ENCODE results near the gene THEM4. TPM values are rescaled to one million over a fixed set of nuclear protein-coding genes. Genes with fewer than 3 reads are reported as not detected.
"Not testable (repeated sequence)": the region's sequence is repeated elsewhere in the genome, so short reads cannot be mapped to it uniquely, and the experiment has no call there.

The THEM4 gene
- total RNA-seq, 1 donor from 2014 or later = 15.7 TPM

- Histone ChIP-seq H3K4me3 (ENCODE audit: insufficient read depth, low read depth, low read length) (no peak overlapping the region), H3K36me3 (ENCODE audit: insufficient read depth, low read length) (no peaks in the 10 kb centered on the region), H3K27me3 (ENCODE audit: insufficient read depth, low read length) (peaks cover 3% of the 10 kb centered on the region), H3K4me1 (ENCODE audit: insufficient read depth, low read length) (no peaks in the 10 kb centered on the region), H3K4me2 (ENCODE audit: low read length) (no peak overlapping the region), H2AFZ (ENCODE audit: low read depth, low read length) (no peak overlapping the region), H3K79me2 (ENCODE audit: insufficient read depth, low read length) (no peaks in the 10 kb centered on the region), H3K9me3 (ENCODE audit: insufficient read depth, low read depth, low read length) (no peaks in the 10 kb centered on the region), H3K27ac (ENCODE audit: low read depth, low read length) (no peak overlapping the region), H3K9ac (ENCODE audit: low read length) (no peak overlapping the region), H4K20me1 (ENCODE audit: insufficient read depth, low read length) (no peaks in the 10 kb centered on the region)
- Mint-ChIP-seq H3K27me3 (ENCODE audit: low read depth, unreplicated experiment) (peaks cover 23% of the 10 kb centered on the region), H3K9me3 (ENCODE audit: unreplicated experiment) (peaks cover 2% of the 10 kb centered on the region), H3K27ac (ENCODE audit: unreplicated experiment) (no peak overlapping the region), H3K36me3 (ENCODE audit: low read depth, unreplicated experiment) (no peaks in the 10 kb centered on the region), H3K4me1 (ENCODE audit: low read depth, unreplicated experiment) (peaks cover 23% of the 10 kb centered on the region), H3K4me3 (ENCODE audit: unreplicated experiment) (no peak overlapping the region)
- DNase-seq (ENCODE audit: low read depth) (no peak), FAIRE-seq (no peak)
- TF ChIP-seq EZH2 (IDR thresholded peaks at IDR 0.05; ENCODE audit: insufficient read depth, low read length) = no peak
- TF ChIP-seq CTCF (IDR thresholded peaks at IDR 0.05; ENCODE audit: insufficient read depth, low read depth, low read length) = no peak
These were observed 51.1 kb downstream of the THEM4 start for GRCh38 chr1:151858030-151858746.

- H3K27me3 Mint-ChIP-seq (ENCODE audit: low read depth, unreplicated experiment) = peaks cover 35% of the 10 kb centered on the region
These were observed 53.4 kb downstream of the THEM4 start for GRCh38 chr1:151855933-151856332.

GRCh38 chr1:151855516-151855915, 53.8 kb downstream of the THEM4 start:
- not testable (repeated sequence) for H2AFZ ChIP-seq (ENCODE audit: low read depth, low read length); H3K4me3 ChIP-seq (ENCODE audit: insufficient read depth, low read depth, low read length); H3K36me3 ChIP-seq (ENCODE audit: insufficient read depth, low read length); H3K36me3 Mint-ChIP-seq (ENCODE audit: low read depth, unreplicated experiment); DNase-seq (ENCODE audit: low read depth); H3K9me3 ChIP-seq (ENCODE audit: insufficient read depth, low read depth, low read length); FAIRE-seq; H4K20me1 ChIP-seq (ENCODE audit: insufficient read depth, low read length); H3K79me2 ChIP-seq (ENCODE audit: insufficient read depth, low read length); H3K27ac ChIP-seq (ENCODE audit: low read depth, low read length); H3K4me1 ChIP-seq (ENCODE audit: insufficient read depth, low read length); H3K4me3 Mint-ChIP-seq (ENCODE audit: unreplicated experiment); H3K4me2 ChIP-seq (ENCODE audit: low read length); H3K9me3 Mint-ChIP-seq (ENCODE audit: unreplicated experiment); H3K9ac ChIP-seq (ENCODE audit: low read length)
- peaks cover 19% of the 10 kb centered on the region for H3K27me3 ChIP-seq (ENCODE audit: insufficient read depth, low read length)
- Mint-ChIP-seq H3K4me1 (ENCODE audit: low read depth, unreplicated experiment) (peaks cover 15% of the 10 kb centered on the region), H3K27me3 (ENCODE audit: low read depth, unreplicated experiment) (peaks cover 37% of the 10 kb centered on the region), H3K27ac (ENCODE audit: unreplicated experiment) (peak overlapping the region; percentile 90)

More at GRCh38 chr1:151855933-151856332, 53.4 kb downstream of the THEM4 start:
- peaks cover 16% of the 10 kb centered on the region for H3K27me3 ChIP-seq (ENCODE audit: insufficient read depth, low read length)
- no peak overlapping the region for H2AFZ ChIP-seq (ENCODE audit: low read depth, low read length)
- H3K36me3 ChIP-seq (ENCODE audit: insufficient read depth, low read length) = no peaks in the 10 kb centered on the region
- TF ChIP-seq EZH2 (IDR thresholded peaks at IDR 0.05; ENCODE audit: insufficient read depth, low read length) (no peak), CTCF (IDR thresholded peaks at IDR 0.05; ENCODE audit: insufficient read depth, low read depth, low read length) (no peak)
- no peaks in the 10 kb centered on the region for H3K36me3 Mint-ChIP-seq (ENCODE audit: low read depth, unreplicated experiment)
- H3K27ac Mint-ChIP-seq (ENCODE audit: unreplicated experiment) = peak overlapping the region; percentile 90
- no peak overlapping the region for H3K4me3 ChIP-seq (ENCODE audit: insufficient read depth, low read depth, low read length)
- DNase-seq (ENCODE audit: low read depth) (no peak), FAIRE-seq (no peak)
- no peak overlapping the region for H3K4me3 Mint-ChIP-seq (ENCODE audit: unreplicated experiment)
- H3K9me3 Mint-ChIP-seq (ENCODE audit: unreplicated experiment) = peaks cover 2% of the 10 kb centered on the region
- H3K4me1 Mint-ChIP-seq (ENCODE audit: low read depth, unreplicated experiment) = peaks cover 15% of the 10 kb centered on the region
- H3K9me3 ChIP-seq (ENCODE audit: insufficient read depth, low read depth, low read length) = no peaks in the 10 kb centered on the region
- no peak overlapping the region for H3K4me2 ChIP-seq (ENCODE audit: low read length)
- no peak overlapping the region for H3K27ac ChIP-seq (ENCODE audit: low read depth, low read length)
- H3K4me1 ChIP-seq (ENCODE audit: insufficient read depth, low read length) = no peaks in the 10 kb centered on the region
- H3K9ac ChIP-seq (ENCODE audit: low read length) = no peak overlapping the region
- no peaks in the 10 kb centered on the region for H3K79me2 ChIP-seq (ENCODE audit: insufficient read depth, low read length)
- H4K20me1 ChIP-seq (ENCODE audit: insufficient read depth, low read length) = no peaks in the 10 kb centered on the region

Measured in astrocyte (in vitro differentiated cells and primary cell).